Lower leg skin (tissue), 4 donors: ENCODE data around the gene SSH3. TPM values are rescaled to one million over a fixed set of nuclear protein-coding genes. Genes with fewer than 3 reads are reported as not detected.

Source experiments
- DNase-seq, 2 donors: peaks; one replicate each; pipeline ENCODE4 v3.0.0-alpha.2; 2019; ENCODE audit warnings: low spot score in 2 of 2
- H3K4me3 ChIP-seq: fragments of 200-600 bp; sonication (generic); 2 replicates; pipeline ENCODE4 v1.5.1; 2017; ENCODE audit warnings: mild to moderate bottlenecking, low read depth; ENCODE audit not compliant: poor library complexity, severe bottlenecking
- POLR2A ChIP-seq, 2 donors: fragments of 450-650 bp; IDR thresholded peaks; one replicate each; pipeline ENCODE4 v1.6.1; 2016 to 2017; ENCODE audit warnings: antibody characterized with exemption in 2 of 2, mild to moderate bottlenecking in 1 of 2, moderate library complexity in 1 of 2
- WGBS, 2 donors: methylation state at CpG; one replicate each; pipeline ENCODE4 v1.1.5; 2018; 5-methylcytosine and 5-hydroxymethylcytosine counted together
- intact Hi-C: fragments of 100-400 bp; cut with DNase I; formaldehyde crosslinking; loops from one replicate; pipeline ENCODE4 v1.15.0; 2023; ENCODE audit warnings: low total_unique reads
- total RNA-seq, 4 donors: library from RNA; depleted of rRNA; stranded (reverse); fragments of >200 nt; gene quantifications; one replicate each; pipeline ENCODE4 v1.1.0, GENCODE V29; 2016
- TF ChIP-seq, protein P1 (sequence below), 3 donors: fragments of 450-650 bp; IDR thresholded peaks; one replicate each; pipeline ENCODE4 v1.5.1; 2016; ENCODE audit warnings: antibody characterized with exemption in 3 of 3, mild to moderate bottlenecking in 3 of 3, moderate library complexity in 2 of 3

SSH3 gene
- total RNA-seq, 4 donors from 2014 or later = 58.6 to 71.0 (median 62.0) TPM

DNA sequence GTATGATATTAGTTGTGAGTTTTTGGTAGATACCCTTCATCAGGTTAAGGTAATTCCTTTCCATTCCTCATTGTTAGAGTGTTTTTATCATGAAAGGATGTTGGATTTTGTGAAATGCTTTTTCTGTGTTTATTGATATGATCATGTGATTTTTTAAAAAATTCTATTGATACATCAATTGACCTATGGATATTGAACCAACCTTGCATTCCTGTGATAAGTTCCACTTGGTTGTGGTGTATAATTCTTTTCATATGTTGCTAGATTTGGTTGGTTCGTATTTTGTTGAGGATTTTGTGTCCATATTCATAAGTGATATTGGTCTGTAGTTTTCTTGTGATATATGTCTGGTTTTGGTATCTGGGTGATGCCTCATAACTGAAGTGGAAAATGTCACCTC is 7.5 kb upstream of the SSH3 start:
- no peak for DNase-seq
- H3K4me3 ChIP-seq = no peak overlapping the region
- TF ChIP-seq, protein P1, sequence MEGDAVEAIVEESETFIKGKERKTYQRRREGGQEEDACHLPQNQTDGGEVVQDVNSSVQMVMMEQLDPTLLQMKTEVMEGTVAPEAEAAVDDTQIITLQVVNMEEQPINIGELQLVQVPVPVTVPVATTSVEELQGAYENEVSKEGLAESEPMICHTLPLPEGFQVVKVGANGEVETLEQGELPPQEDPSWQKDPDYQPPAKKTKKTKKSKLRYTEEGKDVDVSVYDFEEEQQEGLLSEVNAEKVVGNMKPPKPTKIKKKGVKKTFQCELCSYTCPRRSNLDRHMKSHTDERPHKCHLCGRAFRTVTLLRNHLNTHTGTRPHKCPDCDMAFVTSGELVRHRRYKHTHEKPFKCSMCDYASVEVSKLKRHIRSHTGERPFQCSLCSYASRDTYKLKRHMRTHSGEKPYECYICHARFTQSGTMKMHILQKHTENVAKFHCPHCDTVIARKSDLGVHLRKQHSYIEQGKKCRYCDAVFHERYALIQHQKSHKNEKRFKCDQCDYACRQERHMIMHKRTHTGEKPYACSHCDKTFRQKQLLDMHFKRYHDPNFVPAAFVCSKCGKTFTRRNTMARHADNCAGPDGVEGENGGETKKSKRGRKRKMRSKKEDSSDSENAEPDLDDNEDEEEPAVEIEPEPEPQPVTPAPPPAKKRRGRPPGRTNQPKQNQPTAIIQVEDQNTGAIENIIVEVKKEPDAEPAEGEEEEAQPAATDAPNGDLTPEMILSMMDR (IDR thresholded peaks at IDR 0.05) = no peak
- TF ChIP-seq POLR2A (IDR thresholded peaks at IDR 0.05) = no peak
- 97 to 98% methylated on average over 1 of the region's 1 CpG for WGBS, 2 donors
- intact Hi-C loops = no loop called here

DNA sequence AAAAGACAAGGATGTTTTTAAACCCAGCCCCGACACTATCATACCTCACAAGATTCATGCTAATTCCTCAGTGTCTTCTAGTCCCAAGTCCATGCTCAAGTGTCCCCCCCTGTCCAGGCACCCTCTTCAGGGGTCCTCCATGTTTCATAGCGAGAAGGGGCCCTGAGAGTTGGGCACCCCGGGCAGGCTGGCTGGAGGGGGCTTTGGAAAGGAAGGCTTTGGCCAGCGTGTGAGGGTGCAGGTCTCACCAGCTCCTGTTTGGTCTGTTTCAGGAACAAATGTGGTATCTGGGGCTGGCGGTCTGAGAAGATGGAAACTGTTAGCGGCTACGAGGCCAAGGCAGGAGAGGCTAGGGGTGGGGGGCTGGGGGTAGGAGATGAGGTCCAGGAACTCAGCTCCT is 4.5 kb upstream of the SSH3 start:
- H3K4me3 ChIP-seq = no peak overlapping the region
- 96% methylated on average over 7 of the region's 7 CpGs for WGBS, 2 donors
- DNase-seq = no peak
- intact Hi-C loops = no loop called here
- TF ChIP-seq, protein P1 (IDR thresholded peaks at IDR 0.05) = no peak
- TF ChIP-seq POLR2A (IDR thresholded peaks at IDR 0.05) = no peak

DNA sequence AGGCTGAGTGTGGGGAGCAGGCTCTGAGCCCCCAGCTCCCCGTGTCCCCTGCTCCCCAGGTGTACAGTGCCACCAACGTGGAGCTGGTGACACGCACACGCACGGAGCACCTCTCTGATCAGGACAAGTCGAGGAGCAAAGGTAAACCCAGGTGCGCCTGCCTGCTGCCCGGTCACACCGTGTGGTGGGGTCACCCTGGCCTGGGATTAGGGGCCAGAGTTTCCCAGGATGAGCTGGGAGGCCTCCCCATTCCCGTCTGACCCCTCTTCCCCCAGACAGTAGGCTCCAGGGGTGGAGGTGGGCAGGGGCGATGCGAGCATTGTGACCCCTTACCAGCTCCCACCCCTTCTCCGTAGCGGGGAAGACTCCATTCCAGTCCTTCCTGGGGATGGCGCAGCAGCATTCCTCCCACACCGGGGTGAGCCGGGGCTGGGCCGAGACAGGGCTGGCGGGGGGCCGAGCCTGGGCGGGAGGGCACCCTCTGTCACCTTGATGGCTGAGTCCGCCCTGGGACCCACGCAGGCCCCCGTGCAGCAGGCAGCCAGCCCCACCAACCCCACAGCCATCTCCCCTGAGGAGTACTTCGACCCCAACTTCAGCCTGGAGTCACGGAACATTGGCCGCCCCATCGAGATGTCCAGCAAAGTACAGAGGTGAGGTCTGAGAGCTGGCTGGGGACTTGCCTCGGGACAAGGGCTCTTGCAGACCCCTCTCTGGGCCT is 3.7 kb upstream of the SSH3 start:
- no peak overlapping the region for H3K4me3 ChIP-seq
- WGBS, 2 donors = 93 to 97% methylated on average over 23 to 25 of the region's 29 CpGs
- intact Hi-C loops = no loop called here
- TF ChIP-seq, protein P1 (IDR thresholded peaks at IDR 0.05) = no peak
- TF ChIP-seq POLR2A (IDR thresholded peaks at IDR 0.05) = no peak
- peak in 1 of 2 donors; percentile 77 for DNase-seq

DNA sequence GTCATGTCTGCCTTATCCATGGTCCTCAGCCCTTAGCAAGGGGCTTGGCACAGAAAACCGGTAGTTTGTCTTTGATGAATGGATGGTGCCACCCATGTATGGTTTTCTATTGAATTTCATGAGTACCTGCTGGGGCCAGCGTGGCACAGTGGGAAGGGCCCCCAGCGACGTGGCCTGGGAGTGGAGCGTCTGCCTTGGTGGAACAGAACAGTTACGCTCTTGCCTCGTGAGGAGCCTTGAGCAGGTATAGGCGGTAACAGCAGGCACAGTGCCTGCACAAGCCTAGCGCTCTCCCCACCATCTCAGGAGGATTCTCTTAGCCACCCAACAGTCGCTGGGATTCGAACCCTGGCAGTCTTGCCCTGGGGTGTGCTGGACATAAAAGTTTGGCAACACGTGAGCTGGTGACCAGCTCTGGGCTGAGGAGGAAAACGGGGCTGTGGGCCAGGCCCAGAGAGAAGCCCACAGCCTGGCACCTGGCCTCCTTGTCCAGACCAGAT is 3.0 kb upstream of the SSH3 start:
- intact Hi-C loops = no loop called here
- no peak overlapping the region for H3K4me3 ChIP-seq
- no peak for DNase-seq
- 83 to 94% methylated on average over 12 to 13 of the region's 13 CpGs for WGBS, 2 donors
- TF ChIP-seq, protein P1 (IDR thresholded peaks at IDR 0.05) = no peak
- TF ChIP-seq POLR2A (IDR thresholded peaks at IDR 0.05) = no peak

DNA sequence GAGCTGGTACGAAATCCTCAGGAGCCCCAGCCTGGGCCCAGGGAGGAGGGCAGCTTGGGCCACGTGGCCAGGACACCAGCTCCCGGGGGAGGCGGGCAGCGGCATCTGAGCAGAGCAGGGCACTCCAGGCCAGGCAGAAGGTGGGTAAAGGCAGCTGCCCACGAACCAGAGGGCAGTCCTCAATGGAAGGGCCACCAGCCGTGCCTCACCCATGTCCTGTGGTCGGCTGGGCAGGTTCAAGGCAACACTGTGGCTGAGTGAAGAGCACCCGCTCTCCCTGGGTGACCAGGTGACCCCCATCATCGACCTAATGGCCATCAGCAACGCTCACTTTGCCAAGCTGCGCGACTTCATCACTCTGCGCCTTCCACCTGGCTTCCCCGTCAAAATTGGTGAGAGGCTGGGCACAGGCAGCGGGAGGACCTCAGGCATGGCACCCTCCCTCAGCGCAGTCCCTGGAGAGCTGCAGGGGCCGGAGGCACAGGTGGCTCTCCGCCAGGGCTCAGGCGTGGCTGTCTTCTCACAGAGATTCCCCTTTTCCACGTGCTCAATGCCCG is 2.5 kb upstream of the SSH3 start:
- DNase-seq = no peak
- TF ChIP-seq, protein P1 (IDR thresholded peaks at IDR 0.05) = no peak
- TF ChIP-seq POLR2A (IDR thresholded peaks at IDR 0.05) = no peak
- WGBS, 2 donors = 81 to 90% methylated on average over 14 to 22 of the region's 22 CpGs
- intact Hi-C loops = no loop called here
- H3K4me3 ChIP-seq = no peak overlapping the region
